H9 (cell line): ENCODE measurements around the gene BHLHA9. TPM values are rescaled to one million over a fixed set of nuclear protein-coding genes. Genes with fewer than 3 reads are reported as not detected.

ENCODE experiments used
- DNase-seq: peaks from one replicate; pipeline ENCODE4 v3.0.0-alpha.2; 2017
- H2AFZ ChIP-seq: one replicate; pipeline ENCODE4 v1.6.1; 2013; ENCODE audit warnings: mild to moderate bottlenecking, low read length, control low read depth, moderate library complexity
- H2AK5ac ChIP-seq: 2 replicates; pipeline ENCODE4 v1.6.1; 2013; ENCODE audit warnings: low read length, control low read depth, mixed read lengths; ENCODE audit not compliant: insufficient read length
- H2BK120ac ChIP-seq: one replicate; pipeline ENCODE4 v1.6.1; 2013; ENCODE audit warnings: low read depth, mild to moderate bottlenecking, low read length, control low read depth, inconsistent platforms; ENCODE audit not compliant: poor library complexity, severe bottlenecking
- H2BK12ac ChIP-seq: 2 replicates; pipeline ENCODE4 v1.6.1; 2013; ENCODE audit warnings: low read length, control low read depth, mixed read lengths, low read depth; ENCODE audit not compliant: insufficient read length
- H2BK15ac ChIP-seq: 2 replicates; pipeline ENCODE4 v1.6.1; 2013; ENCODE audit warnings: low read depth, low read length, control low read depth
- H2BK20ac ChIP-seq: one replicate; pipeline ENCODE4 v1.6.1; 2013; ENCODE audit warnings: low read depth, mild to moderate bottlenecking, low read length, control low read depth, inconsistent platforms; ENCODE audit not compliant: poor library complexity, severe bottlenecking
- H2BK5ac ChIP-seq: 2 replicates; pipeline ENCODE4 v1.6.1; 2013; ENCODE audit warnings: low read length, control low read depth, mixed read lengths; ENCODE audit not compliant: insufficient read length
- H3K14ac ChIP-seq: 2 replicates; pipeline ENCODE4 v1.6.1; 2013; ENCODE audit warnings: low read length, control low read depth; ENCODE audit not compliant: insufficient read depth
- H3K18ac ChIP-seq: 2 replicates; pipeline ENCODE4 v1.6.1; 2013; ENCODE audit warnings: low read depth, mild to moderate bottlenecking, mixed read lengths, low read length, control low read depth; ENCODE audit not compliant: insufficient read length
- H3K23ac ChIP-seq: 2 replicates; pipeline ENCODE4 v1.6.1; 2013; ENCODE audit warnings: low read length, control low read depth, mixed read lengths, low read depth; ENCODE audit not compliant: insufficient read length
- H3K23me2 ChIP-seq: 2 replicates; pipeline ENCODE4 v1.6.1; 2013; ENCODE audit warnings: low read depth, mild to moderate bottlenecking, mixed read lengths, low read length, control low read depth; ENCODE audit not compliant: insufficient read length, poor library complexity, severe bottlenecking
- H3K27ac ChIP-seq: 2 replicates; pipeline ENCODE4 v1.5.1; 2013; ENCODE audit warnings: low read length, control low read depth, mixed read lengths, low read depth; ENCODE audit not compliant: insufficient read length
- H3K27me3 ChIP-seq: 2 replicates; pipeline ENCODE4 v1.6.1; 2013; ENCODE audit warnings: low read length, control low read depth, inconsistent platforms; ENCODE audit not compliant: insufficient read depth
- H3K4ac ChIP-seq: 2 replicates; pipeline ENCODE4 v1.6.1; 2013; ENCODE audit warnings: low read depth, mild to moderate bottlenecking, control low read depth, inconsistent platforms, low read length, moderate library complexity
- H3K4me1 ChIP-seq: 2 replicates; pipeline ENCODE4 v1.6.1; 2013; ENCODE audit warnings: low read length, control low read depth, inconsistent platforms; ENCODE audit not compliant: insufficient read depth
- H3K4me2 ChIP-seq: 2 replicates; pipeline ENCODE4 v1.6.1; 2013; ENCODE audit warnings: low read length, control low read depth, mixed read lengths; ENCODE audit not compliant: insufficient read length, insufficient read depth
- H3K56ac ChIP-seq: 2 replicates; pipeline ENCODE4 v1.6.1; 2013; ENCODE audit warnings: low read depth, mild to moderate bottlenecking, mixed read lengths, low read length, control low read depth; ENCODE audit not compliant: insufficient read length
- H3K79me1 ChIP-seq: 2 replicates; pipeline ENCODE4 v1.6.1; 2013; ENCODE audit warnings: low read depth, mild to moderate bottlenecking, moderate library complexity, low read length, control low read depth, inconsistent platforms; ENCODE audit not compliant: insufficient read depth, poor library complexity, severe bottlenecking
- H3K79me2 ChIP-seq: 2 replicates; pipeline ENCODE4 v1.6.1; 2013; ENCODE audit warnings: low read length, control low read depth, inconsistent platforms; ENCODE audit not compliant: insufficient read depth
- H3K9ac ChIP-seq: 2 replicates; pipeline ENCODE4 v1.6.1; 2013; ENCODE audit warnings: low read length, control low read depth, mixed read lengths; ENCODE audit not compliant: insufficient read length; ENCODE audit errors: extremely low read depth
- H3K9me3 ChIP-seq: one replicate; pipeline ENCODE4 v1.6.1; 2013; ENCODE audit warnings: low read depth, low read length, inconsistent platforms; ENCODE audit not compliant: control insufficient read depth
- H3T11ph ChIP-seq: one replicate; pipeline ENCODE4 v1.6.1; 2013; ENCODE audit warnings: mild to moderate bottlenecking, low read length, control low read depth, inconsistent platforms
- H4K20me1 ChIP-seq: one replicate; pipeline ENCODE4 v1.6.1; 2013; ENCODE audit not compliant: control insufficient read depth, insufficient read length, insufficient read depth
- H4K5ac ChIP-seq: 2 replicates; pipeline ENCODE4 v1.6.1; 2013; ENCODE audit warnings: low read depth, mild to moderate bottlenecking, mixed read lengths, low read length, control low read depth; ENCODE audit not compliant: insufficient read length
- H4K8ac ChIP-seq: replicated peaks from 2 replicates; pipeline ENCODE4 v1.6.1; 2013; ENCODE audit warnings: low read length, control low read depth, mixed read lengths, low read depth; ENCODE audit not compliant: insufficient read length
- H4K91ac ChIP-seq: 2 replicates; pipeline ENCODE4 v1.6.1; 2013; ENCODE audit warnings: low read depth, mild to moderate bottlenecking, moderate library complexity, mixed read lengths, low read length, control low read depth; ENCODE audit not compliant: insufficient read length
- H3K27ac Mint-ChIP-seq, 3 experiments: 2 replicates in 2 of 3; 3 replicates in 1 of 3; pipeline ENCODE4 v1.8.0; 2020 to 2021; ENCODE audit warnings: mixed read lengths in 3 of 3, mild to moderate bottlenecking in 1 of 3, moderate library complexity in 1 of 3
- H3K27me3 Mint-ChIP-seq: 2 replicates; pipeline ENCODE4 v1.8.0; 2021; ENCODE audit warnings: low read depth, mild to moderate bottlenecking, moderate library complexity, mixed read lengths
- H3K36me3 Mint-ChIP-seq, 3 experiments: 2 replicates in 2 of 3; 3 replicates in 1 of 3; pipeline ENCODE4 v1.8.0; 2020 to 2021; ENCODE audit warnings: low read depth in 3 of 3, mixed read lengths in 3 of 3; ENCODE audit not compliant: insufficient read depth in 1 of 3
- H3K4me1 Mint-ChIP-seq, 2 experiments: 2 replicates each; pipeline ENCODE4 v1.8.0; 2020; ENCODE audit warnings: mixed read lengths in 2 of 2
- H3K4me3 Mint-ChIP-seq, 2 experiments: 2 replicates in 1 of 2; 3 replicates in 1 of 2; pipeline ENCODE4 v1.8.0; 2020 to 2021; ENCODE audit warnings: mild to moderate bottlenecking in 2 of 2, mixed read lengths in 2 of 2, moderate library complexity in 1 of 2
- H3K9me3 Mint-ChIP-seq, 2 experiments: 2 replicates in 1 of 2; 3 replicates in 1 of 2; pipeline ENCODE4 v1.8.0; 2020; ENCODE audit warnings: mild to moderate bottlenecking in 2 of 2, mixed read lengths in 2 of 2, moderate library complexity in 1 of 2
- WGBS: extraction: QIAGEN DNeasy Blood & Tissue Kit; methylation state at CpG from one replicate; pipeline ENCODE4 v1.1.7; 2013; ENCODE audit warnings: missing lambda C conversion rate, low lambda C conversion rate, mixed read lengths; ENCODE audit not compliant: insufficient read length; ENCODE audit errors: extremely low coverage; 5-methylcytosine and 5-hydroxymethylcytosine counted together
- total RNA-seq: library from RNA; stranded (reverse); gene quantifications from 2 replicates; pipeline ENCODE4 v1.2.1, GENCODE V29; 2021
- TF ChIP-seq, protein P1 (sequence below): fragments of 200-600 bp; sonication (generic); conservative IDR thresholded peaks from 3 replicates; pipeline ENCODE4 v1.8.0; 2021; ENCODE audit warnings: antibody characterized with exemption, mild to moderate bottlenecking

The BHLHA9 gene
- total RNA-seq, 1 experiment from 2014 or later: not detected

DNA sequence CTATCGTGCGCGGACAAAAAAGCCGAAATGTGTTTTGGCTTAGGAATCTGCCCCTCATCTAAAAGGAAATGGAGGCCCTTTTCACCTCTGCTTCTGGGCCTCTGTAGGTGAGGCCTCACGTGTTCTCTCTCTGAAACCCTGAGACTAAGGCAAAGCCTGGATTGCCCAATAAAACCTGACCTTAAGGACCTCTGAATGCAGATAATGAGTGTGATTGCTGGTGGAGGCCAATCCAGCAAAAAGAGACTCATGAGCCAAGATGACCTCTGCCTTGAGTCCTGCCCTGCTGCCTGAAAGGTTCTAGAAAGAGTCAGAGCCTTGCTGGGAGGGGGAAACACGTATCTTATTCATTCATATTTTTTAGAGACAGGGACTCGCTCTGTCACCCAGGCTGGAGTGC lies 45.9 kb upstream of the BHLHA9 start:
- Mint-ChIP-seq H3K27me3 (peaks cover 88% of the 10 kb centered on the region), H3K36me3 (peaks cover 0 to 2% (median 0%) of the 10 kb centered on the region in 3 experiments; a peak in 2 of 7 replicates), H3K4me1 (peaks cover 4 to 6% of the 10 kb centered on the region in 2 experiments), H3K9me3 (peaks cover 0 to 2% of the 10 kb centered on the region in 2 experiments; a peak in 2 of 5 replicates), H3K27ac (no peak overlapping the region), H3K4me3 (no peak overlapping the region)
- Histone ChIP-seq H2BK15ac (no peak overlapping the region), H3K9ac (no peak overlapping the region), H3K4me1 (no peaks in the 10 kb centered on the region), H2BK120ac (no peak overlapping the region), H3K79me1 (no peaks in the 10 kb centered on the region), H4K8ac (no peak overlapping the region), H3K79me2 (no peaks in the 10 kb centered on the region), H3K18ac (no peak overlapping the region), H4K91ac (no peak overlapping the region), H3K4me2 (no peak overlapping the region), H3K27ac (no peak overlapping the region), H2AFZ (no peak overlapping the region), H4K5ac (no peak overlapping the region), H3K9me3 (no peaks in the 10 kb centered on the region), H2BK5ac (no peak overlapping the region), H3K23me2 (peaks cover under 1% of the 10 kb centered on the region), H3K23ac (no peak overlapping the region), H2AK5ac (no peak overlapping the region), H3K14ac (no peak overlapping the region), H2BK20ac (no peak overlapping the region), H4K20me1 (no peaks in the 10 kb centered on the region), H3K56ac (no peak overlapping the region), H3T11ph (no peak overlapping the region), H3K27me3 (peaks cover 29% of the 10 kb centered on the region), H2BK12ac (no peak overlapping the region), H3K4ac (no peak overlapping the region)
- TF ChIP-seq, protein P1, sequence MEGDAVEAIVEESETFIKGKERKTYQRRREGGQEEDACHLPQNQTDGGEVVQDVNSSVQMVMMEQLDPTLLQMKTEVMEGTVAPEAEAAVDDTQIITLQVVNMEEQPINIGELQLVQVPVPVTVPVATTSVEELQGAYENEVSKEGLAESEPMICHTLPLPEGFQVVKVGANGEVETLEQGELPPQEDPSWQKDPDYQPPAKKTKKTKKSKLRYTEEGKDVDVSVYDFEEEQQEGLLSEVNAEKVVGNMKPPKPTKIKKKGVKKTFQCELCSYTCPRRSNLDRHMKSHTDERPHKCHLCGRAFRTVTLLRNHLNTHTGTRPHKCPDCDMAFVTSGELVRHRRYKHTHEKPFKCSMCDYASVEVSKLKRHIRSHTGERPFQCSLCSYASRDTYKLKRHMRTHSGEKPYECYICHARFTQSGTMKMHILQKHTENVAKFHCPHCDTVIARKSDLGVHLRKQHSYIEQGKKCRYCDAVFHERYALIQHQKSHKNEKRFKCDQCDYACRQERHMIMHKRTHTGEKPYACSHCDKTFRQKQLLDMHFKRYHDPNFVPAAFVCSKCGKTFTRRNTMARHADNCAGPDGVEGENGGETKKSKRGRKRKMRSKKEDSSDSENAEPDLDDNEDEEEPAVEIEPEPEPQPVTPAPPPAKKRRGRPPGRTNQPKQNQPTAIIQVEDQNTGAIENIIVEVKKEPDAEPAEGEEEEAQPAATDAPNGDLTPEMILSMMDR: no peak
- no peak for DNase-seq
- no CpG with 5 or more reads among the region's 7 CpGs for WGBS
